Cardiac muscle cell (in vitro differentiated cells and primary cell): ENCODE data around the gene POU3F3. TPM values are rescaled to one million over a fixed set of nuclear protein-coding genes. Genes with fewer than 3 reads are reported as not detected.

Experiments used
- DNase-seq, 2 donors: peaks; one replicate each; pipeline versions ENCODE4 v3.0.0 to v3.0.0-alpha.2; 2010 to 2017; ENCODE audit warnings: low read depth in 1 of 2, low spot score in 1 of 2
- H3K27ac ChIP-seq: fragments of 200-600 bp; sonication (generic); 2 replicates; pipeline ENCODE4 v1.5.1; 2016
- H3K27me3 ChIP-seq: fragments of 200-600 bp; sonication (generic); 2 replicates; pipeline ENCODE4 v1.6.0; 2016; ENCODE audit warnings: control low read depth
- H3K36me3 ChIP-seq: fragments of 200-600 bp; sonication (generic); 2 replicates; pipeline ENCODE4 v1.5.1; 2016; ENCODE audit warnings: control low read depth
- H3K4me1 ChIP-seq: fragments of 200-600 bp; sonication (generic); 2 replicates; pipeline ENCODE4 v1.8.1; 2017; ENCODE audit warnings: low read depth, mild to moderate bottlenecking, mixed run types
- H3K4me3 ChIP-seq: fragments of 200-600 bp; sonication (generic); 2 replicates; pipeline ENCODE4 v1.5.1; 2016; ENCODE audit warnings: mild to moderate bottlenecking
- H3K9me3 ChIP-seq: fragments of 200-600 bp; sonication (generic); 2 replicates; pipeline ENCODE4 v1.5.1; 2017; ENCODE audit warnings: low read depth, mild to moderate bottlenecking, control low read depth
- CTCF ChIP-seq: IDR thresholded peaks from 2 replicates; pipeline ENCODE4 v1.5.1; 2012; ENCODE audit warnings: low read depth, mild to moderate bottlenecking, low read length
- polyA plus RNA-seq: library from polyadenylated mRNA; unstranded; fragments of >200 nt; fragmentation: Nextera tagmentation; extraction: Ambion mirVana; gene quantifications from 2 replicates; pipeline ENCODE4 v1.2.1, GENCODE V29; 2016
- total RNA-seq: library from RNA; depleted of rRNA; stranded (reverse); fragments of >200 nt; gene quantifications from 2 replicates; pipeline ENCODE4 v1.2.3, GENCODE V29; 2016

Gene POU3F3
- total and polyA plus RNA-seq, 2 experiments from 2014 or later = not detected

- DNase-seq = no peak
- no peak overlapping the region for H3K4me3 ChIP-seq
- TF ChIP-seq CTCF = no peak
- H3K36me3 ChIP-seq = no peaks in the 10 kb centered on the region
- peaks cover 58% of the 10 kb centered on the region for H3K27me3 ChIP-seq
- H3K9me3 ChIP-seq = no peaks in the 10 kb centered on the region
- no peak overlapping the region for H3K27ac ChIP-seq
- H3K4me1 ChIP-seq = no peaks in the 10 kb centered on the region
Measured at GRCh38 chr2:104883357-104883756, 29.4 kb downstream of the POU3F3 start.

GRCh38 chr2:104885119-104885782, 31.3 kb downstream of the POU3F3 start:
- Histone ChIP-seq H3K27me3 (peaks cover 39% of the 10 kb centered on the region), H3K4me1 (no peaks in the 10 kb centered on the region), H3K9me3 (no peaks in the 10 kb centered on the region), H3K4me3 (no peak overlapping the region), H3K36me3 (no peaks in the 10 kb centered on the region), H3K27ac (no peak overlapping the region)
- no peak for DNase-seq
- TF ChIP-seq CTCF = no peak

- H3K27me3 ChIP-seq = peaks cover 18% of the 10 kb centered on the region
- no peak overlapping the region for H3K27ac ChIP-seq
- no peaks in the 10 kb centered on the region for H3K4me1 ChIP-seq
- DNase-seq = no peak
- no peak for TF ChIP-seq CTCF
- no peaks in the 10 kb centered on the region for H3K9me3 ChIP-seq
- no peak overlapping the region for H3K4me3 ChIP-seq
- H3K36me3 ChIP-seq = no peaks in the 10 kb centered on the region
Measured at GRCh38 chr2:104887676-104888075, 33.8 kb downstream of the POU3F3 start.

GRCh38 chr2:104888489-104889258, 34.8 kb downstream of the POU3F3 start:
- no peaks in the 10 kb centered on the region for H3K4me1 ChIP-seq
- no peak overlapping the region for H3K27ac ChIP-seq
- H3K4me3 ChIP-seq = no peak overlapping the region
- no peaks in the 10 kb centered on the region for H3K36me3 ChIP-seq
- H3K27me3 ChIP-seq = peaks cover 8% of the 10 kb centered on the region
- H3K9me3 ChIP-seq = no peaks in the 10 kb centered on the region
- no peak for DNase-seq
- TF ChIP-seq CTCF = no peak

- no peaks in the 10 kb centered on the region for H3K4me1 ChIP-seq
- H3K4me3 ChIP-seq = no peak overlapping the region
- H3K27me3 ChIP-seq = peaks cover 2% of the 10 kb centered on the region
- no peak overlapping the region for H3K27ac ChIP-seq
- no peaks in the 10 kb centered on the region for H3K36me3 ChIP-seq
- no peaks in the 10 kb centered on the region for H3K9me3 ChIP-seq
- DNase-seq = no peak
- TF ChIP-seq CTCF = no peak
Measured at GRCh38 chr2:104889291-104889959, 35.5 kb downstream of the POU3F3 start.
